Neural cell (in vitro differentiated cells): Measurements from ENCODE around the gene S1PR3. TPM values are rescaled to one million over a fixed set of nuclear protein-coding genes. Genes with fewer than 3 reads are reported as not detected.

Experiments
- H2AFZ ChIP-seq: fragments of 200-600, 300-800 bp; sonication (generic), shearing (Covaris generic); 2 replicates; pipeline ENCODE4 v1.6.0; 2014; ENCODE audit warnings: low read depth, mild to moderate bottlenecking, antibody characterized with exemption, low read length, moderate library complexity
- H3F3A ChIP-seq: fragments of 200-600 bp; shearing (Covaris generic); 2 replicates; pipeline ENCODE4 v1.6.1; 2016; ENCODE audit warnings: mild to moderate bottlenecking, moderate library complexity, mixed read lengths, antibody characterized with exemption, low read length; ENCODE audit not compliant: insufficient read depth, poor library complexity, severe bottlenecking
- H3K27ac ChIP-seq: fragments of 200-600, 300-800 bp; sonication (generic), shearing (Covaris generic); 2 replicates; pipeline ENCODE4 v1.5.1; 2014; ENCODE audit warnings: mild to moderate bottlenecking, low read length, moderate library complexity
- H3K27me3 ChIP-seq: fragments of 300-800, 200-600 bp; sonication (generic), shearing (Covaris generic); 2 replicates; pipeline ENCODE4 v1.6.0; 2014; ENCODE audit warnings: mild to moderate bottlenecking, low read depth, low read length, moderate library complexity; ENCODE audit not compliant: insufficient read depth
- H3K36me3 ChIP-seq: fragments of 300-800, 200-600 bp; sonication (generic), shearing (Covaris generic); 2 replicates; pipeline ENCODE4 v1.5.1; 2014; ENCODE audit warnings: mild to moderate bottlenecking, antibody characterized with exemption, low read length, moderate library complexity; ENCODE audit not compliant: insufficient read depth
- H3K4me2 ChIP-seq: fragments of 300-800, 200-600 bp; sonication (generic), shearing (Covaris generic); 2 replicates; pipeline ENCODE4 v1.6.0; 2014; ENCODE audit warnings: mild to moderate bottlenecking, low read length
- H3K4me3 ChIP-seq: fragments of 300-800, 200-600 bp; sonication (generic), shearing (Covaris generic); 2 replicates; pipeline ENCODE4 v1.5.1; 2014; ENCODE audit warnings: mild to moderate bottlenecking, low read length, moderate library complexity
- H3K79me2 ChIP-seq: fragments of 200-600 bp; shearing (Covaris generic); replicated peaks from 2 replicates; pipeline ENCODE4 v1.6.0; 2014; ENCODE audit warnings: mild to moderate bottlenecking, low read length, moderate library complexity; ENCODE audit not compliant: insufficient read depth
- H3K9ac ChIP-seq: fragments of 300-800, 200-600 bp; sonication (generic), shearing (Covaris generic); 2 replicates; pipeline ENCODE4 v1.6.1; 2016; ENCODE audit warnings: mild to moderate bottlenecking, low read length, mixed read lengths
- H3K9me2 ChIP-seq: fragments of 200-600 bp; shearing (Covaris generic); 2 replicates; pipeline ENCODE4 v1.6.1; 2016; ENCODE audit warnings: mild to moderate bottlenecking, low read length, mixed read lengths; ENCODE audit not compliant: insufficient read depth
- H3K9me3 ChIP-seq: fragments of 200-600, 300-800 bp; sonication (generic), shearing (Covaris generic); 2 replicates; pipeline ENCODE4 v1.6.1; 2016; ENCODE audit warnings: mild to moderate bottlenecking, mixed run types, low read length, moderate library complexity, mixed read lengths
- H4K20me1 ChIP-seq: fragments of 200-600 bp; shearing (Covaris generic); 2 replicates; pipeline ENCODE4 v1.6.1; 2016; ENCODE audit warnings: mild to moderate bottlenecking, mixed run types; ENCODE audit not compliant: insufficient read depth
- EP300 ChIP-seq: fragments of 450-650 bp; conservative IDR thresholded peaks from 2 replicates; pipeline ENCODE4 v1.6.1; 2014; ENCODE audit warnings: antibody characterized with exemption, mild to moderate bottlenecking, moderate library complexity; ENCODE audit not compliant: poor library complexity, severe bottlenecking
- EZH2 ChIP-seq: fragments of 200-600, 300-800 bp; shearing (Covaris generic), sonication (generic); IDR thresholded peaks from 2 replicates; pipeline ENCODE4 v1.6.1; 2014; ENCODE audit warnings: antibody characterized with exemption, low read length, borderline replicate concordance, mild to moderate bottlenecking; ENCODE audit not compliant: insufficient read depth, poor library complexity, severe bottlenecking
- MXI1 ChIP-seq: fragments of 450-650 bp; conservative IDR thresholded peaks from 2 replicates; pipeline ENCODE4 v1.6.1; 2014; ENCODE audit warnings: antibody characterized with exemption, mild to moderate bottlenecking; ENCODE audit not compliant: poor library complexity, severe bottlenecking
- POLR2AphosphoS5 ChIP-seq: IDR thresholded peaks from 2 replicates; pipeline ENCODE4 v1.6.1; 2012
- RAD21 ChIP-seq: fragments of 450-650 bp; conservative IDR thresholded peaks from 2 replicates; pipeline ENCODE4 v1.6.1; 2014; ENCODE audit warnings: antibody characterized with exemption, mild to moderate bottlenecking, moderate library complexity
- SMC3 ChIP-seq: fragments of 450-650 bp; conservative IDR thresholded peaks from 2 replicates; pipeline ENCODE4 v1.6.1; 2014; ENCODE audit warnings: antibody characterized with exemption, mild to moderate bottlenecking, moderate library complexity; ENCODE audit not compliant: poor library complexity
- TAF1 ChIP-seq: IDR thresholded peaks from 2 replicates; pipeline ENCODE4 v1.6.1; 2012; ENCODE audit warnings: low read depth
- polyA plus RNA-seq: library from polyadenylated mRNA; depleted of rRNA; stranded (reverse); fragments of >200 nt; gene quantifications from 2 replicates; pipeline ENCODE4 v1.2.3, GENCODE V29; 2014
- TF ChIP-seq, protein P1 (sequence below): IDR thresholded peaks from 2 replicates; pipeline ENCODE4 v1.6.1; 2012; ENCODE audit warnings: borderline replicate concordance
- TF ChIP-seq, protein P2 (sequence below): fragments of 450-650 bp; IDR thresholded peaks from 2 replicates; pipeline ENCODE4 v1.5.1; 2014; ENCODE audit warnings: antibody characterized with exemption, mild to moderate bottlenecking, moderate library complexity; ENCODE audit not compliant: poor library complexity, severe bottlenecking

The S1PR3 gene
- polyA plus RNA-seq, 1 donor from 2014 or later, result 0.12 TPM

DNA sequence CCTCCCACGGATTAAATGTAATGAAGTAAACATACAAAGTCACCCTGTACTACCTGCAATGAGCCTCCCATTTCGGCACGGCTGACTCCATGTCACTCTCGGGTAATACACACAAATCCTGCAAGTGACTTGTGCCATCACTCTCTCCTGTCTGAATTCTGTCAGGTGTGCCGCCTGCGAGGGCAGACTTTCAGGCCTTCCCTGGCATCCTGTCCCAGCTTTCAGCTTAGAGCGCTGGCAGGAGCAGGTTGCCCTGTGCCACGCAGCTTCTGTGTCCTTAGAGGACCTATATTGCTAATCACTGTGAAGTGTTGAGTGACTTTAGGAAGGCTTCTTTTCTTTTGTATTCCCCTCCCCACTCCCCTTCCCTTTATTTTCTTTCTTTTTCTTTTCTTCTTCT, 25.8 kb upstream of the S1PR3 start:
- no peak overlapping the region for H3K27ac ChIP-seq
- TF ChIP-seq EZH2 (no peak), POLR2AphosphoS5 (no peak), MXI1 (no peak), SMC3 (no peak), TAF1 (no peak), EP300 (no peak), RAD21 (no peak)
- TF ChIP-seq, protein P1, sequence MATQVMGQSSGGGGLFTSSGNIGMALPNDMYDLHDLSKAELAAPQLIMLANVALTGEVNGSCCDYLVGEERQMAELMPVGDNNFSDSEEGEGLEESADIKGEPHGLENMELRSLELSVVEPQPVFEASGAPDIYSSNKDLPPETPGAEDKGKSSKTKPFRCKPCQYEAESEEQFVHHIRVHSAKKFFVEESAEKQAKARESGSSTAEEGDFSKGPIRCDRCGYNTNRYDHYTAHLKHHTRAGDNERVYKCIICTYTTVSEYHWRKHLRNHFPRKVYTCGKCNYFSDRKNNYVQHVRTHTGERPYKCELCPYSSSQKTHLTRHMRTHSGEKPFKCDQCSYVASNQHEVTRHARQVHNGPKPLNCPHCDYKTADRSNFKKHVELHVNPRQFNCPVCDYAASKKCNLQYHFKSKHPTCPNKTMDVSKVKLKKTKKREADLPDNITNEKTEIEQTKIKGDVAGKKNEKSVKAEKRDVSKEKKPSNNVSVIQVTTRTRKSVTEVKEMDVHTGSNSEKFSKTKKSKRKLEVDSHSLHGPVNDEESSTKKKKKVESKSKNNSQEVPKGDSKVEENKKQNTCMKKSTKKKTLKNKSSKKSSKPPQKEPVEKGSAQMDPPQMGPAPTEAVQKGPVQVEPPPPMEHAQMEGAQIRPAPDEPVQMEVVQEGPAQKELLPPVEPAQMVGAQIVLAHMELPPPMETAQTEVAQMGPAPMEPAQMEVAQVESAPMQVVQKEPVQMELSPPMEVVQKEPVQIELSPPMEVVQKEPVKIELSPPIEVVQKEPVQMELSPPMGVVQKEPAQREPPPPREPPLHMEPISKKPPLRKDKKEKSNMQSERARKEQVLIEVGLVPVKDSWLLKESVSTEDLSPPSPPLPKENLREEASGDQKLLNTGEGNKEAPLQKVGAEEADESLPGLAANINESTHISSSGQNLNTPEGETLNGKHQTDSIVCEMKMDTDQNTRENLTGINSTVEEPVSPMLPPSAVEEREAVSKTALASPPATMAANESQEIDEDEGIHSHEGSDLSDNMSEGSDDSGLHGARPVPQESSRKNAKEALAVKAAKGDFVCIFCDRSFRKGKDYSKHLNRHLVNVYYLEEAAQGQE, result no peak
- TF ChIP-seq, protein P2, sequence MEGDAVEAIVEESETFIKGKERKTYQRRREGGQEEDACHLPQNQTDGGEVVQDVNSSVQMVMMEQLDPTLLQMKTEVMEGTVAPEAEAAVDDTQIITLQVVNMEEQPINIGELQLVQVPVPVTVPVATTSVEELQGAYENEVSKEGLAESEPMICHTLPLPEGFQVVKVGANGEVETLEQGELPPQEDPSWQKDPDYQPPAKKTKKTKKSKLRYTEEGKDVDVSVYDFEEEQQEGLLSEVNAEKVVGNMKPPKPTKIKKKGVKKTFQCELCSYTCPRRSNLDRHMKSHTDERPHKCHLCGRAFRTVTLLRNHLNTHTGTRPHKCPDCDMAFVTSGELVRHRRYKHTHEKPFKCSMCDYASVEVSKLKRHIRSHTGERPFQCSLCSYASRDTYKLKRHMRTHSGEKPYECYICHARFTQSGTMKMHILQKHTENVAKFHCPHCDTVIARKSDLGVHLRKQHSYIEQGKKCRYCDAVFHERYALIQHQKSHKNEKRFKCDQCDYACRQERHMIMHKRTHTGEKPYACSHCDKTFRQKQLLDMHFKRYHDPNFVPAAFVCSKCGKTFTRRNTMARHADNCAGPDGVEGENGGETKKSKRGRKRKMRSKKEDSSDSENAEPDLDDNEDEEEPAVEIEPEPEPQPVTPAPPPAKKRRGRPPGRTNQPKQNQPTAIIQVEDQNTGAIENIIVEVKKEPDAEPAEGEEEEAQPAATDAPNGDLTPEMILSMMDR, result no peak
- no peaks in the 10 kb centered on the region for H3F3A ChIP-seq
- H3K9ac ChIP-seq, result no peak overlapping the region
- H3K4me2 ChIP-seq, result no peak overlapping the region
- H3K9me3 ChIP-seq, result no peaks in the 10 kb centered on the region
- no peaks in the 10 kb centered on the region for H4K20me1 ChIP-seq
- H3K79me2 ChIP-seq, result no peaks in the 10 kb centered on the region
- no peaks in the 10 kb centered on the region for H3K36me3 ChIP-seq
- no peaks in the 10 kb centered on the region for H3K27me3 ChIP-seq
- H2AFZ ChIP-seq, result no peak overlapping the region
- H3K9me2 ChIP-seq, result no peaks in the 10 kb centered on the region
- no peak overlapping the region for H3K4me3 ChIP-seq

DNA sequence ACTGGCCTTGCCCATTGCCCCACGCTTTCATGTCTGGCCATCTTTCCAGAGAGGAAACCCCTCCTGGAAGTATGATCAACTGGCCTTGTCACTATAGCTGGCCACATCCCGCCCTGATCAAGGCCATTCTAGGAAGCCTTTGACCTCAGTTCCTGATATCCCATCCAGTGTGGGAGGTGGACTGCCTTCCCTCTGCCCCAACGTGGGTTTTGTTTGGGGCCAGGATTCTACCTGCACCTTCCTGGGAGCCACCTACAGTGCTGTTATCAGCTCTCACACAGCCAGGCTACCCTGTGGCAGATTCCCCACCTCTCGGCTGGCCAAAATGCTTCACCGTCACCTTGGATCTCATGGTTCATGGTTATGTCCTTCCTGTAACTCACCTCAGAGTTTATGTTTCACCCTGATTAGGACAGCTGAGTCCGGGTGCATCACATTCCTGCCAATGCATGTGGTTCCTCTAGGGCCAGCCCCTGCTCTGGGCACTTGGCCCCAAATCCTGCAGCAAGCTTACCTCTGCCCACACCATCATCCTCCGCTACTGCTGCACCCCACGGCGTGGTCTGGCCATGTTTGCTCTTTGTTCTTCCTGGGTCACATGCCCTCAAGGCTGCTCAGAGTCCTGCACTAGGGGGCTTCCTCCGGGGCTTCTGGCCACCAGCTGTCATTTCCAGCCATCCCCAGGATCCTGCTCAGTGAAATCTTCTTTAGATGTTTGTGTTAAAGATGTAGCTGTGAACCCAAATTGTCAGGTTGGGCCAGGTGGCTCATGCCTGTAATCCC, 24.2 kb upstream of the S1PR3 start:
- no peak overlapping the region for H3K27ac ChIP-seq
- H3K4me2 ChIP-seq, result no peak overlapping the region
- H3K9ac ChIP-seq, result no peak overlapping the region
- no peaks in the 10 kb centered on the region for H4K20me1 ChIP-seq
- no peaks in the 10 kb centered on the region for H3K9me3 ChIP-seq
- H3K36me3 ChIP-seq, result no peaks in the 10 kb centered on the region
- no peak overlapping the region for H3K4me3 ChIP-seq
- H3K9me2 ChIP-seq, result no peaks in the 10 kb centered on the region
- H3K27me3 ChIP-seq, result no peaks in the 10 kb centered on the region
- H3F3A ChIP-seq, result no peaks in the 10 kb centered on the region
- TF ChIP-seq, protein P1, result no peak
- TF ChIP-seq, protein P2, result no peak
- TF ChIP-seq POLR2AphosphoS5 (no peak), MXI1 (no peak), EP300 (no peak), TAF1 (no peak), RAD21 (no peak), SMC3 (no peak), EZH2 (no peak)
- H3K79me2 ChIP-seq, result no peaks in the 10 kb centered on the region
- H2AFZ ChIP-seq, result no peak overlapping the region
